ENCODE measurements around the gene PIEZO1. TPM values are rescaled to one million over a fixed set of nuclear protein-coding genes. Genes with fewer than 3 reads are reported as not detected.
A peak's percentile ranks its signal among the peaks of the same experiment; 100 is the strongest.
"Not testable (repeated sequence)": the region's sequence is repeated elsewhere in the genome, so short reads cannot be mapped to it uniquely, and the experiment has no call there.

PIEZO1 gene
- total RNA-seq, 1 donor from 2014 or later: 238 TPM

- DNase-seq (ENCODE audit: low read depth in 2 of 2): no peak
Observed at GRCh38 chr16:88669980-88670379, 115.0 kb downstream of the PIEZO1 start.

GRCh38 chr16:88669493-88669892 is 115.5 kb downstream of the PIEZO1 start:
- not testable (repeated sequence) for DNase-seq (ENCODE audit: low read depth in 2 of 2)

- peak in 1 of 2 donors; percentile 56 for DNase-seq (ENCODE audit: low read depth in 2 of 2)
Observed at GRCh38 chr16:88667461-88667860, 117.6 kb downstream of the PIEZO1 start.

- no peak for DNase-seq (ENCODE audit: low read depth in 2 of 2)
Observed at GRCh38 chr16:88665570-88665969, 119.5 kb downstream of the PIEZO1 start.

Other genes starting within 250 kb of the PIEZO1 start
- gene ZC3H18, start 214.8 kb downstream of the PIEZO1 start, total RNA-seq: 7.4 and 9.1 TPM in 2 replicates
- not detected in 2 replicates for gene IL17C, start 146.6 kb downstream of the PIEZO1 start, total RNA-seq
- gene CYBA, start 134.2 kb downstream of the PIEZO1 start, total RNA-seq: 336 and 456 TPM in 2 replicates
- gene MVD, start 122.1 kb downstream of the PIEZO1 start, total RNA-seq: 47.5 and 59.7 TPM in 2 replicates
- gene SNAI3, start 98.7 kb downstream of the PIEZO1 start, total RNA-seq: 0.13 and 0.25 TPM in 2 replicates
- 9.1 and 13.0 TPM in 2 replicates for gene RNF166, start 78.8 kb downstream of the PIEZO1 start, total RNA-seq
- 10.8 and 12.8 TPM in 2 replicates for gene CTU2, start 78.7 kb downstream of the PIEZO1 start, total RNA-seq
- gene CDT1, start 18.6 kb upstream of the PIEZO1 start, total RNA-seq: 4.3 and 5.1 TPM in 2 replicates
- 105 and 128 TPM in 2 replicates for gene APRT, start 26.7 kb upstream of the PIEZO1 start, total RNA-seq
- gene GALNS, start 71.7 kb upstream of the PIEZO1 start, total RNA-seq: 7.2 and 15.7 TPM in 2 replicates
- gene TRAPPC2L, start 71.9 kb upstream of the PIEZO1 start, total RNA-seq: 48.1 and 51.5 TPM in 2 replicates
- not detected in 2 replicates for gene PABPN1L, start 81.4 kb upstream of the PIEZO1 start, total RNA-seq
- gene CBFA2T3, start 192.0 kb upstream of the PIEZO1 start, total RNA-seq: under 0.01 TPM in 1 of 2 replicates, not detected in the other

All from dermis microvascular lymphatic vessel endothelial cell (primary cell).